Measurements from ENCODE around the gene PSME3.
"Not testable (repeated sequence)": the region's sequence is repeated elsewhere in the genome, so short reads cannot be mapped to it uniquely, and the experiment has no call there.

The PSME3 gene

DNA sequence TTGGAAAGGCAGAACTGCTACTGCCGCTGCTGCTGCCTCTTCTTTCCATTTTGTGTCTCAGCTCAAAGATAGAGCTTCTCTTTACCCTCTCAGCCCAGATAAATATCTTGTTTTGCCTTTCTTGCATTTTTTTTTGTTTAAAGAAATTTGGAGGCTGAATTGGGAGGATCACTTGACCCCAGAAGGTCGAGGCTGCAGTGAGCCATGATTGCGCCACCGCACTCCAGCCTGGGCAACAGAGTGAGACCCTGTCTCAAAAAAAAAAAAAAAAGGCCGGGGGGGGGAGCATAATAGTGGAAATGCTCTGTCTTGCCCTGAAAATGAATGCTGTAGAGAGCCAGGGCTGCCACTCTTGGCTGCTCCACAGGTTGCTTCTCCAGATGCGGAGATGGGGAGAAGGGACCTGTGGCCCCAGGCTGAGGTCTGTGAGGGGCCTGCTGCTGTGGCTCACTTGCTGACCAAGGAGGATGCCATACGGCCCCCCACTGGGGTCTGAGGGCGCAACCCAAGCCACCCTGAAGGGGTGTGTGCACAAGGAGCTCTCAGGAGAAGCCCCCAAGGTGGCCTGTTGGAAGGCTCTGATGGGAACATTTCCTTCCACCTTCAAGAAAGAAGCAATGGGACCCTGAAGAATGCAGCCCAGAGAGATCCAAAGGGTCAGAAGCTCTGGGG lies 45.9 kb downstream of the PSME3 start:
- no peak for DNase-seq

DNA sequence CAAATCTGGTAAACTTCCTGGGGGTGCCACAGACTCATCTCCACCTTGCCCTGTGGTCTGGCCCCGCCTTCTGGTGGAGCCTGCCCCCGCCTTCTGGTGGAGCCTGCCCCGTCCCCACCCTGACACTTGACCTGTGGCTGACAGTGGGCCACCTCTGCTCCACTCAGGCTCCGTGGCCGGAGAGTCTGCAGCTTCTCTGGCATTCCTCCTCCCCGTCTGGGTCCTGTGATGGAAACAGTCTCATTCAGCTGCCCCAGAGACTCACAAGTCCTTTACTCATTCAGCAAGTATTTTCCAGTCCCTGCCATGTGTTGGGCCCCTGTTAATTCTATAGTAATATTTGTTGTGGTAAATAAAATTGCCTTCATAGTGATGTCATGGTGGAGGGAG lies 46.4 kb downstream of the PSME3 start:
- DNase-seq, result no peak

DNA sequence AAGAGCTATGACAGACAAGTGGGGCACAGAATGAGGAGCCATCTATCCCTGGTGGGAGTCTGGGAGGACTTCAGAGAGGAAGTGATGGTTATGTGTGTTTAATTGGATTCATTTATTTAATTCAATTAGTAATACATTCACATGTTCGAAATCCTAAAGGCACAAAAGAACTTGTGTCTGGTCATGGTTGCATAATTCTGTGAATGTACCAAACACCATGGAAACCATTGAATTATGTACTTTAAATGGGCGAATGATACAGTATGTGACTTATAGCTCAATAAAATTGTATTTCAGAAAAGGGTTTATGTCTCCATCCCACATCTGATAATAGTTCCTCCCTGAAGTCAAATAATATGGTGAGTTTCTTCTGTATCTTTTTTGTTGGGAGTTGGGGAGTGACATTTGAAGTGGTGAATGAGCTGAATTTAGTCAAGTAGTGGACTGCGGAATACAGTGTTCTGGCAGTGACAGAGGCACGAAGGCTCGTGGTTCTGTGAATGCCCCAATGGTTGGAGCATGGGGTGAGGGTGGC lies 47.6 kb downstream of the PSME3 start:
- no peak for DNase-seq

DNA sequence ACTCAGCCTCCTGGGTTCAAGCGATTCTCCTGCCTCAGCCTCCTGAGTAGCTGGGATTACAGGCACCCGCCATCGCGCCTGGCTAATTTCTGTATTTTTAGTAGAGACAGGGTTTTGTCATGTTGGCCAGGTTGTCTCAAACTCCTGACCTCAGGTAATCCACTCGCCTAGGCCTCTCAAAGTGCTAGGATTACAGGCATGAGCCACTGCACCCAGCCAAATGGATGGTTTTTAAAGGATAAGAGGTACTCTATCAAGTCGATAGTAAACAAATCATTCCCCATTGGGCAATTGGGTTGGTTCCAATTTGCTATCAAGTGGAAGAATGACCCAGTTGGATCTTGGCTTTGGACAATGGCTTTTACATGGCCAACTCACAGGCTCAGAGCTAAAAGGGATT lies 48.5 kb downstream of the PSME3 start:
- not testable (repeated sequence) for DNase-seq

DNA sequence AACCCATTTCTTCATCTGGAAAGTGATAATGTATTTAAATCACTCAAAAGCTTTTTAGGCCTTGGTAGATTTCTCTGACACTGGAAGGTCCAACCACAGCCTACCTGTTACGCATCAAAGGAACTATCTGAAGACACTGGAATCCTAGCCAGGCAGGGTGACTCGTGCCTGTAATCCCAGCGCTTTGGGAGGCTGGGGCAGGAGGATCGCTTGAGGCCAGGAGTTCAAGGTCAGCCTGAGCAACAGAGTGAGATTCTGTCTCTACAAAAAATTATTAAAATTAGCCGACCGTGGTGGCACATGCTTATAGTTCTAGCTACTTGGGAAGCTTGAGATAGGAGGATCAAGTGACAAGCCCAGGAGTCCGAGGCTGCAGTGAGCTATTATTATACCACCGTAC lies 49.0 kb downstream of the PSME3 start:
- no peak for DNase-seq

DNA sequence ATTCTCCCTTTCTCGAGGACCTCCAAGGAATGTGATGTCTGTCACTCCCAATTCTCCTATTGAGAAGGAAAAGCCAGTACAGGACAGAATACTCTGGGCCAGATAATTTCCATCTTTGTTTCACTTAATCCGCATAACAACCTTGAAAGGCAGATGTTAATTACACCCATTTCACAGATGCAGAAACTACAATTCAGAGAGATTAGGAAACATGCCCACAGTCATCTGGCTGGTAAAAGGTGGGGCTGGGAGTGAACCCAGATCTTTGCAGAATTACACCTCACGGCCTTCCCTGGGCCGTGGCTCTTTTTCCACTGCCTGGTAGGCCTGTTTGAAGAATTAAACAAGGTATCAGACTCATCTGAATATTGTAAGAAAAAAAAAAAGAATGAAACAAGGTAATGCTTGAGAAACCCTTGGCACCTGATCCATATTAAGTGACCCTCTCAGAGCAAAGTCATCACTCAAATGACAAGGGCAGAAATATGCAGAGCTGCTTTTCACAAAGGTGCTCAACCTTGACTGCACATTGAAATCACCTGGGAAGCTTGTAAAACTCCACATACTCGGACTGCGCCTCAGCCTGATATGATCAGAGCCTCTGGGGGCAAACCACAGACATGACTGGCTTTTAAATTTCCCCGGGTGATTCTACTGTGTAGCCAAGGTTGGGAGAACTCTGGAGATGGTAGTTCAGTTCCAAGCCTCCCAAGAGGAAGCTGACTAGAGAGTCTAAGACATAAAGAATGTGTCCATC lies 50.8 kb downstream of the PSME3 start:
- no peak for DNase-seq

DNA sequence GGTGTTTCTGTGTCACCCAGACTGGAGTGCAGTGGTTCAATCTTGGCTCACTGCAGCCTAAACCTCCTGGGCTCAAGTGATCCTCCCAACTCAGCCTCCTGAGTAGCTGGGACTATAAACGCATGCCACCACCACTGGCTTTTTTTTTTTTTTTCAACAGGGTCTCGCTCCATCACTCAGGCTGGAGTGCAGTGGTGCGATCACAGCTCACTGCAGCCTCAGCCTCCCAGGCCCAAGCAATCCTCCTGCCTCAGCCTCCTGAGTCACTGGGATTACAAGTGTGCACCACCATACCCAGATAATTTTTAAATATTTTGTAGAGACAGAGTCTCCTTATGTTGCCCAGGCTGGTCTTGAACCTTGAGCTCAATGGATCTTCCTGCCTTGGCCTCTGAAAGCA lies 52.6 kb downstream of the PSME3 start:
- not testable (repeated sequence) for DNase-seq

DNA sequence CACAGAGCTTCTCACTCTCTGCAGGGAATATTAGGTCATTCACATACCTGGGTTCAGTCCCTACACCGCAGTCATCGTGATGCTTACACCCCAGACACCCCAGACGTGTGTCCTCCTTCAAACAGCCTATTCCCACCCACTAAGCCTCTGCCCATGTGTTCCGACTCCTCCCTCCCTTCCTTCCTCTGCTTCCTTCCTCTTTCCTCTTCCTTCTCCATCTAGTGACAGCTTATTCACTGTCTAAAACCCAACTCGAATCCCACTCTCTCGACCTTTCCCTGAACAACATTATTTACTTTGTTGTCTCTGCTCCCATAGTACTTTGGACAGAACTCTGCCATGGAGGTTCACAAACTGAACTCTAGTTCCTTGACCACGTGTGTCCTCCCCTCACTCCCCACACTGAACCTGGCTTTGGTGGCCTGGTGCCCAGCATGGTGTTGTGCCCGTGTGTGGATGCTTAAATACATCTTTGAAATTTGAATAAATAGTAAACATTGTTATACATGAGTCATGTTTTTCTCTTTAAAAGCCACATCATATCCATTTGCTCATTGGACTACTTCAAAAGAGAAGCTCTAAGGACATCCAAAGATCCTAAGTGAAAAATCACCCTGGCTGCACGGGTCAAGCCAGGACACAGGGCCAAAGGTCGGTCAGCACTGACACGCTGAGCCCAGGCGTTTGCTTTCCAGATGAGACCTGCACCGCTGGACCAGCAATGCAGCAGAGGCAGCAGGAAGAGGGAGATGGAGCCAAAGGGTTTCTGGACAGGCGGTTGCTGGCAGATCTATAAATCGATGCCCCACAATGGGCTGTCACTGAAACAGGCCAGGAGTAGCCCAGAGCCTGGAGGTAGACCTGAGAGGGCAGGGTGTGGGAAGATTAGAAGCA lies 53.3 kb downstream of the PSME3 start:
- no peak for DNase-seq

DNA sequence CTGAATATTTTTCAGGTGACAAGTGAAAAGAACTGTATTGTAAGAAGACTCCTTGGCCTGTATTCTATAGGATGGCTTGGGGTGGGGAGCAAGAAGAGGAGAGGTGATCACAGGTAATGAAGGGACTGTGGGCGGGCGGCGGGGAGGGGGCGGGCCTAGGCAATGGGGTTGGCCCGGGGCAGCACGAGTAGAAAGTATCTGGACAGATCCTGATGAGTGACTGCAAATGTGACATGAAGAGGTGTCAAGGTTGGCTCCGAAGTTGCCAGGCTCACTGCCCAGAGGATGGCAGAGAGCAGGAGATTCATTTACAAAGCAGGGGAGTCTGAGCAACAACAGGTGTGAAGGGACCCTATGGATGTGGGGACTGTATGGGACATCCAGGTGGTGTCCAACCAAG lies 56.6 kb downstream of the PSME3 start:
- no peak for DNase-seq

DNA sequence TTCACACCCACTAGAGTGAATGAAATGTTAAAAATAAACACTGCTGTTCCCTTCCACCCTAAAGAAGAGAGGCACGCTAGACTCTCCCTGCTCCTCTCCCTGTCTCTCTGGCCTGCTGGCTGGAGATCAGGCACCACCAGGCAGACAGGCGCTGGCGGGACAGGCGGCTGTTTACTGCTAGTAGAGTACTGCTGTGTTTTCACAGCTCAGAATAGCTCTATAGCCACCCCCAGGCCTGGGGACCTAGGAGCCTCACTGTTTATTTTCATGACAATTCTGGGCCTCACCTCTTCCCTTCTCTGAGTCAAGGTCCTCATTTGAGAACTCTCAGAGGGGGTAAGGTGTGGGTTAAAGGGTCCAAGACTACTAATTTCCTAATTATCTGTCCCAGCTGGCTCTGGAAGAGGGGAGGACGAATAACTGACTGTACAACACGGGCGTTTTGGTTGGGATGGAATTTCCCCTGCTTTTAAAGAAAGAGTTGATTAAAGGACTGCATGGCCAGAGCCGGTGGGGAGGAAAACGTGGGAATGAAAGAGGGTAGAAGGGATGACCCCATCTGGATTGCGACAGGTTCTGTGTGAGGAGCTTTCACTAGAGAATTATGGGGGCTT lies 58.4 kb downstream of the PSME3 start:
- DNase-seq, result no peak

DNA sequence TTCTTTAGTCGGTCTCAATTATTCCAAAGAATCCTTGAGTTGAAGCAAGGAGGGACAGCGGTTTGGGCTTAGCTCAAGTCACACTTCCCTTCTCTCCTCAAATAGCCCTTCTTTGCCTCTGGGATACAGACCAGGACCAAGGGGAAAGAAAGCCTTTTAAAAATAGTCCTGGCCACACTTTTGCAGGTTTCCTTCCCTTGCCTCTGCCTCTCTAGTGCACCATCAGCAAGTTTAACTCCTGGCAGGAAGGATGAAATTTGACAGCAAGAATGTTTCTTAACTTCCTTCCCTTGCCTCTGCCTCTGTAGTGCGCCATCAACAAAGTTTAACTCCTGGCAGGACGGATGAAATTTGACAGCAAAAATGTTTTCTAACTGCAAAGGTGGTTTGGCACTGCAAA lies 60.2 kb downstream of the PSME3 start:
- DNase-seq, result no peak

Measured in amniotic stem cell (primary cell).